ENCODE data around the gene LETM1.

LETM1 gene

GRCh38 chr4:1815096-1815996 lies 40.6 kb downstream of the LETM1 start:
- Histone ChIP-seq H3K36me3 (ENCODE audit: insufficient read depth, low read length) (peaks cover 4% of the 10 kb centered on the region; the same call in 1 of the 2 replicates), H3K79me2 (ENCODE audit: control insufficient read depth, insufficient read depth, low read length, unreplicated experiment) (no peaks in the 10 kb centered on the region), H3K4me1 (ENCODE audit: control insufficient read depth, insufficient read depth, low read length, unreplicated experiment) (no peaks in the 10 kb centered on the region), H3K27me3 (ENCODE audit: insufficient read depth, low read length) (no peaks in the 10 kb centered on the region), H3K4me3 (ENCODE audit: low read depth, low read length) (no peak overlapping the region), H3K27ac (ENCODE audit: low read depth, low read length) (no peak overlapping the region), H2AFZ (ENCODE audit: low read length, unreplicated experiment) (no peak overlapping the region)

DNA sequence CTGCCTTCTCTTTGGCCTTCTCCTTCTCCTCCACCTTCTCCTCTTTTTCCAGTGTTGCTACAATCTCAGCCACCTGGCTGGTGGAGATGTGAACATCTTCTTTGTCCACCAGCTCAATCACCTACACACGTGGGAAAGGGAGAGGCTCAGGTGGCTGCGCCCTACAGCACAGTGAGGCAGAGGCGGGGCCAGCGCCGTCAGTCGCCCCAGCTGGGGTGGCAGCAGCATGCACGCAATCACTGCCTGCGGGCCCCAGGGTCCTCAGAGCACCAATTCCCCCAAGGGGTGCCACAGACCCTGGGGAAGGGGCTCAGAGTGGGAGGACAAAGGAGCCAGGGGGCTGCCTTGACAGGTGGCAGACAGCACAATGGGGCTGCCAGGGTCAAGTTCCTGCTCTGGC lies 41.5 kb downstream of the LETM1 start:
- Histone ChIP-seq H3K36me3 (ENCODE audit: insufficient read depth, low read length) (peaks cover 4% of the 10 kb centered on the region; the same call in 1 of the 2 replicates), H3K4me3 (ENCODE audit: low read depth, low read length) (no peak overlapping the region), H3K27me3 (ENCODE audit: insufficient read depth, low read length) (no peaks in the 10 kb centered on the region), H3K79me2 (ENCODE audit: control insufficient read depth, insufficient read depth, low read length, unreplicated experiment) (no peaks in the 10 kb centered on the region), H3K4me1 (ENCODE audit: control insufficient read depth, insufficient read depth, low read length, unreplicated experiment) (no peaks in the 10 kb centered on the region), H2AFZ (ENCODE audit: low read length, unreplicated experiment) (no peak overlapping the region), H3K27ac (ENCODE audit: low read depth, low read length) (no peak overlapping the region)

DNA sequence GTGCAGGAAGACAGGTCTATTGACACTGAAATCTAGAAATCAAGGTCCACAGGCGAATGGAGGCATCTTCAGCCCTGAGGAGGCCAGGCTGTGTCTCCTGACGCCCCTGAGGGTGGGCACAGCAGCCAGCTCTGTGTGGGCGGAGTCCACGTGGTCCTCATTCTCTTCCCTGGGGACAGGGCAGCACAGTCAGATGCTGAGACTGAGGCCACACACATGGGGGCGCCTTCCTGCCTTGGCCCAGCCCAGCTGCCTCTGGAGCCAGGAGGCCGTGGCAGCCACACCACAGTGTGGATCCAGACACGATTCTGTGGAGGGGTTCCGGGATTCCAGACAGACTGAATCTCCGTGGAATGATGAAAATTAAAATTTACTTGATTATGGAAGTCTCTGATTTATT lies 42.0 kb downstream of the LETM1 start:
- Histone ChIP-seq H3K36me3 (ENCODE audit: insufficient read depth, low read length) (peaks cover 4% of the 10 kb centered on the region; the same call in 1 of the 2 replicates), H3K4me1 (ENCODE audit: control insufficient read depth, insufficient read depth, low read length, unreplicated experiment) (no peaks in the 10 kb centered on the region), H3K79me2 (ENCODE audit: control insufficient read depth, insufficient read depth, low read length, unreplicated experiment) (no peaks in the 10 kb centered on the region), H2AFZ (ENCODE audit: low read length, unreplicated experiment) (no peak overlapping the region), H3K27me3 (ENCODE audit: insufficient read depth, low read length) (no peaks in the 10 kb centered on the region), H3K4me3 (ENCODE audit: low read depth, low read length) (no peak overlapping the region), H3K27ac (ENCODE audit: low read depth, low read length) (no peak overlapping the region)

DNA sequence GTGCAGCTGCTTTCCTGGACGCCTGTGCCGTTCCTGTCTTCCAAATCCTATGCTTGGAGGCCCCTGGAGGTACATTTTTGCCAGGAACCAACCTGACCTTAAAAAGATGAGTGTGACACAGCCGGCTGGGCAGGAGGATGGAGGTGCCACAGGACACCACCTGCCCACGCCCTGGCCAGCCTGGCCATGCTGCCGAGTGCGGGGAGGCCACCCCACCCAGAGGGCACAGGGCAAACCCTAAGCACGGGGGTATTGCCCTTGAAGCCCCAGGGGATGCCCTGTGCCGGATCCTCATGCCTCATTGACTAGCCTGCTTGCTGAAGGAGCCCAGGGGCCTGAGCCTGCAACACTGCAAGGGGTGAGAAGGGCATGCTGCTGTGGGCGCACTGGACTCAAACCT lies 42.7 kb downstream of the LETM1 start:
- Histone ChIP-seq H3K36me3 (ENCODE audit: insufficient read depth, low read length) (peaks cover 4% of the 10 kb centered on the region; the same call in 1 of the 2 replicates), H2AFZ (ENCODE audit: low read length, unreplicated experiment) (no peak overlapping the region), H3K27me3 (ENCODE audit: insufficient read depth, low read length) (no peaks in the 10 kb centered on the region), H3K79me2 (ENCODE audit: control insufficient read depth, insufficient read depth, low read length, unreplicated experiment) (no peaks in the 10 kb centered on the region), H3K27ac (ENCODE audit: low read depth, low read length) (no peak overlapping the region), H3K4me1 (ENCODE audit: control insufficient read depth, insufficient read depth, low read length, unreplicated experiment) (no peaks in the 10 kb centered on the region), H3K4me3 (ENCODE audit: low read depth, low read length) (no peak overlapping the region)

GRCh38 chr4:1812720-1813119 lies 43.2 kb downstream of the LETM1 start:
- Histone ChIP-seq H3K27ac (ENCODE audit: low read depth, low read length) (no peak overlapping the region), H3K27me3 (ENCODE audit: insufficient read depth, low read length) (no peaks in the 10 kb centered on the region), H3K79me2 (ENCODE audit: control insufficient read depth, insufficient read depth, low read length, unreplicated experiment) (no peaks in the 10 kb centered on the region), H3K36me3 (ENCODE audit: insufficient read depth, low read length) (peaks cover under 1% of the 10 kb centered on the region; the same call in 1 of the 2 replicates), H2AFZ (ENCODE audit: low read length, unreplicated experiment) (no peak overlapping the region), H3K4me3 (ENCODE audit: low read depth, low read length) (no peak overlapping the region), H3K4me1 (ENCODE audit: control insufficient read depth, insufficient read depth, low read length, unreplicated experiment) (no peaks in the 10 kb centered on the region)

DNA sequence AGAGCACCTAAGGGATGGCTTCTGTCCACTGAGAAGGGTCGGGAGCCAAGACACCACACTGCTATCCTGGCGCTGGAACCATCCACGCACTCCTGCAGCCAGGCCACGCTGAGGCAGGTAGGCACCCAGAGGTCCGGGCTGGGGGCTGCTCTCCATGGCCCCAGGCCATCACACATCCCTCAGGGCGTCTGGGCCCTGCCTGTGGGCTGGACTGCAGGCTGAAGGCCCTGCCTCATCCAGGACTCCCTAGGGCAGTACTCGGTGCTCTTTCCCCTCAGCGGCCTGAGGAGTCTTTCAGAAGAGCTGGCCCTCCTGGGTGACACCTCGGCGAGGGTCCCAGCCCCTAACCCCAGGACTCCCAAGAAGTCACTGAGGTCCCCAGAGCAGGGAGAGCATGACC lies 45.2 kb downstream of the LETM1 start:
- no peaks in the 10 kb centered on the region for H3K4me1 ChIP-seq (ENCODE audit: control insufficient read depth, insufficient read depth, low read length, unreplicated experiment)
- no peak overlapping the region for H3K27ac ChIP-seq (ENCODE audit: low read depth, low read length)
- H3K79me2 ChIP-seq (ENCODE audit: control insufficient read depth, insufficient read depth, low read length, unreplicated experiment): no peaks in the 10 kb centered on the region
- H3K4me3 ChIP-seq (ENCODE audit: low read depth, low read length): no peak overlapping the region
- H2AFZ ChIP-seq (ENCODE audit: low read length, unreplicated experiment): no peak overlapping the region
- no peaks in the 10 kb centered on the region for H3K27me3 ChIP-seq (ENCODE audit: insufficient read depth, low read length)
- H3K36me3 ChIP-seq (ENCODE audit: insufficient read depth, low read length): no peaks in the 10 kb centered on the region; the same call in 1 of the 2 replicates

- H2AFZ ChIP-seq (ENCODE audit: low read length, unreplicated experiment): no peak overlapping the region
Measured at GRCh38 chr4:1809754-1810502, 46.0 kb downstream of the LETM1 start.

DNA sequence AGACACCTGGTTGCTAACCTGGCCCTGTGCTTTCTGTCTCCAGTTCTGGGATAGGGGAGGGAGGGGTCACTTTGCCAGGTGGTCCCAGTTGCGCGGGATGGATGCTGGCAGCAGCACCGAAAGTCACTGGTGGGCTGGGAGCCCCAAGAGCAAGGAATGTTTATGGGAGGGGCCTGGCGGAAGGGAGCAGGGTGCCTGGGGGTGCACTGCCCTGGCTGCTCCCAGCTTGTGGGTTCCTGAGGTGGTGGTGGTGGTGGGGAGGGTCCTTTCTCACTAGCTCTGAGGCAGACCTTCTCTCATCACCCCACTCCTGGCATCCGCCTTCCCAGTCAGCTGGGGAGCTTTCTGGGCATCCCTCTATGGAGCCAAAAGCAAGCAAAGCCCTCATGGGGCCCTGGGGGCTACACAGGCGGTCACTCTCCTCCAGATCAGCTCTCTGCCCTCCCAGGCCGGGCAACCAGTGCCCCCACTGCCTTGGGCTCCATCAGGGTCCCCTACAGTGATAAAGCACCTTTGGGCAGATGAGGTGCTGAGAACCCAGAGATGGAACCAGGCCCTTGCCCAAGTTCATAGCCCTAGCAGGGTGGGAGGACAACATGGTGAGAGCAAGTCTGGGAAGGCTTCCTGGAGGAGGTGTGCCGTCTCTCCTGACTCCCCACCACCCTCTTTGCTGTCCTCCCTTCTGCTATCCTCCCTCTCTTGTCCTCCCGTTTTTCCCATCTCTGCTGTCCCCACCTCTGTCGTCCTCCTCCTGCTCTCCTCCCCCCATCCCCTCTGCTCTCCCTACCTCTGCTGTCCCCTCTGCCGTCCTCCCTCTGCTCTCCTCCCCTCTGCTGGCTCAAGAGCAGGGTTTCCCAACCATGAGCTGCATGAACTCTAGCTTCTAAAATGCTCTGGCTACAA lies 46.9 kb downstream of the LETM1 start:
- Histone ChIP-seq H3K4me1 (ENCODE audit: control insufficient read depth, insufficient read depth, low read length, unreplicated experiment) (no peaks in the 10 kb centered on the region), H3K79me2 (ENCODE audit: control insufficient read depth, insufficient read depth, low read length, unreplicated experiment) (no peaks in the 10 kb centered on the region), H3K4me3 (ENCODE audit: low read depth, low read length) (no peak overlapping the region), H3K27ac (ENCODE audit: low read depth, low read length) (no peak overlapping the region), H2AFZ (ENCODE audit: low read length, unreplicated experiment) (no peak overlapping the region), H3K27me3 (ENCODE audit: insufficient read depth, low read length) (no peaks in the 10 kb centered on the region), H3K36me3 (ENCODE audit: insufficient read depth, low read length) (no peaks in the 10 kb centered on the region)

More at GRCh38 chr4:1809754-1810502, 46.0 kb downstream of the LETM1 start:
- H3K27ac ChIP-seq (ENCODE audit: low read depth, low read length): no peak overlapping the region
- no peaks in the 10 kb centered on the region for H3K27me3 ChIP-seq (ENCODE audit: insufficient read depth, low read length)
- H3K4me3 ChIP-seq (ENCODE audit: low read depth, low read length): no peak overlapping the region
- no peaks in the 10 kb centered on the region for H3K4me1 ChIP-seq (ENCODE audit: control insufficient read depth, insufficient read depth, low read length, unreplicated experiment)
- H3K36me3 ChIP-seq (ENCODE audit: insufficient read depth, low read length): no peaks in the 10 kb centered on the region; the same call in 1 of the 2 replicates
- H3K79me2 ChIP-seq (ENCODE audit: control insufficient read depth, insufficient read depth, low read length, unreplicated experiment): no peaks in the 10 kb centered on the region

DNA sequence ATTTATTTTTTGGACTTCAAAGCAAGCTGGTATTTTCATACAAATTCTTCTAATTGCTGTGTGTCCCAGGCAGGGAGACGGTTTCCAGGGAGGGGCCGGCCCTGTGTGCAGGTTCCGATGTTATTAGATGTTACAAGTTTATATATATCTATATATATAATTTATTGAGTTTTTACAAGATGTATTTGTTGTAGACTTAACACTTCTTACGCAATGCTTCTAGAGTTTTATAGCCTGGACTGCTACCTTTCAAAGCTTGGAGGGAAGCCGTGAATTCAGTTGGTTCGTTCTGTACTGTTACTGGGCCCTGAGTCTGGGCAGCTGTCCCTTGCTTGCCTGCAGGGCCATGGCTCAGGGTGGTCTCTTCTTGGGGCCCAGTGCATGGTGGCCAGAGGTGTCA lies 47.6 kb downstream of the LETM1 start:
- Histone ChIP-seq H3K4me3 (ENCODE audit: low read depth, low read length) (no peak overlapping the region), H3K36me3 (ENCODE audit: insufficient read depth, low read length) (no peaks in the 10 kb centered on the region), H3K4me1 (ENCODE audit: control insufficient read depth, insufficient read depth, low read length, unreplicated experiment) (no peaks in the 10 kb centered on the region), H3K79me2 (ENCODE audit: control insufficient read depth, insufficient read depth, low read length, unreplicated experiment) (no peaks in the 10 kb centered on the region), H2AFZ (ENCODE audit: low read length, unreplicated experiment) (no peak overlapping the region), H3K27ac (ENCODE audit: low read depth, low read length) (no peak overlapping the region), H3K27me3 (ENCODE audit: insufficient read depth, low read length) (no peaks in the 10 kb centered on the region)

GRCh38 chr4:1807332-1807777 lies 48.6 kb downstream of the LETM1 start:
- Histone ChIP-seq H3K36me3 (ENCODE audit: insufficient read depth, low read length) (no peaks in the 10 kb centered on the region), H3K27me3 (ENCODE audit: insufficient read depth, low read length) (no peaks in the 10 kb centered on the region), H3K4me1 (ENCODE audit: control insufficient read depth, insufficient read depth, low read length, unreplicated experiment) (no peaks in the 10 kb centered on the region), H2AFZ (ENCODE audit: low read length, unreplicated experiment) (no peak overlapping the region), H3K79me2 (ENCODE audit: control insufficient read depth, insufficient read depth, low read length, unreplicated experiment) (no peaks in the 10 kb centered on the region), H3K4me3 (ENCODE audit: low read depth, low read length) (no peak overlapping the region), H3K27ac (ENCODE audit: low read depth, low read length) (no peak overlapping the region)
